NK-92 (cell line): ENCODE measurements around the gene CENPV.
"Not testable (repeated sequence)": the region's sequence is repeated elsewhere in the genome, so short reads cannot be mapped to it uniquely, and the experiment has no call there.

Experiments used
- DNase-seq: peaks from one replicate; lab custom pipeline; 2025; ENCODE audit not compliant: unreplicated experiment; lab: John Stamatoyannopoulos, UW

CENPV gene

DNA sequence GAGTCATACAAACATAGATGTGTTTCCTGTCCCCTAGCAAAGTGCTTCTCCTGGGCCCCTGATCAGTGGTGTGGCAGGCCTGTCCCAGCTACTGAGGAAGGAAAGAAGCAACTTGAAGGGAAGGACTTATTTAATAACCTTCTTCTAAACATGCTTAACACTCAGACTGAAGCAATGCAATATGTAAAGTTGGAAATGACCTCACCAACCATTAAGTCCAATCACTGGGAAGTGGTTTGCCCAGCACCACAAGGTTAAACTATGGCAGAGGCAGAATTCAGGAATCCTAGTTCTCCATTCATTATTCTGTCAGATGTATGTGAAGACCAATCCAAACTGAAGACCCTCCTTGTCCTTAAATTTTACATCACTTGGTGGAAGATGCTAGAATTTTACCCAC, 39.1 kb downstream of the CENPV start:
- no peak for DNase-seq

DNA sequence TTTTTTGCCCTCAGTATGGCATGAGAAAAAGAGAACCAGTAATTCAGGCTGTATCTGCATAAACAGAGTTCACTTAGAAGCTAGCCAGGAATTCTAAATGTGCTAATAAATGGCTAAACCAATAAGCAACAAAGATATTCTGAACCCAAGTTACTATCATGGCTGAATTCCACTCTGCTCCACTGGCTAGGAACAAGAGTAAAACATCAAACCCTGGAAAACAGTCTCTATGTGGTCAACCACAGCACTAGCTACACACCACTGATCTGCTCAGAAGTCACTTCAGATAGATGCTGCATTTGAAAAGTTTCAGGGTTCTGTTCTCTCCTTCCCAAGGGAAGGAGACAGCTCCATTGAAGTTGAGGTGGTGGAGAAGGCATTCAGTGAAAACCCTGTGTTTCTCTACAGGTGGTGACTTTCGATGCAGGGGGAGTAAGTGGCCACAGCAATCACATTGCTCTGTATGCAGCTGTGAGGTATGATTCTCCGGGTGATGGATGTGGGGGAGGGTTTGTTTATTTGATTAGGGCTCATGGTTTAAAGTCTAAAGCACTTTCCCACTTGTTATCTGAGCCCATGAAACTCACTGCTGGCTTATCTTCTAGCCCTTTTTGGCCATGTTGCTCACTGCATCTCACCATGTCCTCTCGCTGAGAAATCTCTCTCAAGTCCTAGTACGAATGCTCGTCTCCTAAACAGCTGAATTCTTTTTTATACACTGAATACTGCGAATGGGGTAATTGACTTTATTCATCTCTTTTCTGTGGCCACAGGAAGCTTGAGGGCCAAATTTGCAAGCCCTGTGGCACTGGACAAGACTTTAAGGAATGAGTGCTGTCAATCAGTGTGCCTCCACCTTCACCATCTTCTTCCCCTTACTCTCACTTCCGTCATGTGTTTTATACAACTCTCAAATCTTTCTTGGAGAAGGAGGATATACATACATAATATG, 39.9 kb downstream of the CENPV start:
- DNase-seq, result no peak

DNA sequence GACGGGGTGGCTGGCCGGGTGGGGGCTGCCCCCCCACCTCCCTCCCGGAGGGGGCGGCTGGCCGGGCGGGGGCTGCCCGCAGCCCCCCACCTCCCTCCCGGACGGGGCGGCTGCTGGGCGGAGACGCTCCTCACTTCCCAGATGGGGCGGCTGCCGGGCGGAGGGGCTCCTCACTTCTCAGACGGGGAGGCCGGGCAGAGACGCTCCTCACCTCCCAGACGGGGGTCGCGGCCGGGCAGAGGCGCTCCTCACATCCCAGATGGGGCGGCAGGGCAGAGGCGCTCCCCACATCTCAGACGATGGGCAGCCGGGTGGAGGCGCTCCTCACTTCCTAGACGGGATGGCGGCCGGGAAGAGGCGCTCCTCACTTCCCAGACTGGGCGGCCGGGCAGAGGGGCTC, 41.2 kb downstream of the CENPV start:
- not testable (repeated sequence) for DNase-seq

DNA sequence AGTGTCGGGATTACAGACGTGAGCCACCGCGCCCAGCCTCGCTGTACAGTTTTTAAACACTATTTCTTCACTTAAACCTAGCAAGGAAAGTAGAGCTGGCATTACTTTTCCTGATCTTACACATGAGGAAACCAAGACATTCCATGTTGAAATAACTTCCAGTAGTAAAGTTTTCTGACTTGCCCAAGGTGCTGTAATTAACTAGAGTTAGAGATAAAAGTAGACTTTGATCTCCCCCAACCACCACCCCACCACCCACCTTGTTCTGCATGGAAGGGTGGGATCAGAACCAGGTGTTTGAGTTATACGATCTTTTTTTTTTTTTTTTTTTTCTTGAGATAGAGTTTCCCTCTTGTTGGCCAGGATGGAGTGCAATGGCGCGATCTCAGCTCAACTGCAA, 47.1 kb downstream of the CENPV start:
- no peak for DNase-seq

DNA sequence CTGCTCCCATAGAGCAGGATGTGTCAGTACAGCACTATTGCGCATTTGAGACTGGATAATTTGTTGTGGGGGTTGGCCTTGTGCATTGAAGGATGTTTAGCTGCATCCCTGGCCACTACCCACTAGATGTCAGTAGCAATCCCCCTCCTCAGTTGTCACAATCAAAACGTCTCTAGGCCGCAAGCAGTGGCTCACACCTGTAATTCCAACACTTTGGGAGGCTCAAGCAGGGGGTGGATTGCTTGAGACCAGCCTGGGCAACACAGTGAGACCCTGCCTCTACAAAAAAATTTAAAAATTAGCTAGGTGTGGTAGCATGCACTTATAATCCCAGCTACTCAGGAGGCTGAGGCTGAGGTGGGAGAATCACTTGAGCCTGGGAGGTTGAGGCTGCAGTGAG, 48.4 kb downstream of the CENPV start:
- no peak for DNase-seq

DNA sequence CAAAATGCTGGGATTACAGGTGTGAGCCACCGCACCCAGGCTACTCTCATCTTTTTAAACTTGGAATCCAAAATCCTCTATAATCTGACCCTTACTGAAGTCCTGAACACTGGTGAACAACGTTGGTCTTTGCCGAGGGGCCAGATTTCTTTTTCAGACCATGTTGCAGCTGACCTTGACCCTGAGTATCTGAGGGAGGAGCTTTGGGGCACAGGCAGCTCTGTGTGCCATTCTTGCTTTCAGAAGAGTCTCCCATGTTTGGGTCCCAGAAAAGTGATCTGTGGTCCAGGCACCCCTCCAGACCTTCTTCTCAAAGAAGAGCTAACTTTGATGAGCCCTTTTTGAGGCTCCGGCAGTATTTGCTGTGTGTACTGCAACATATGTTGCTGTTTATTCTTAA, 50.4 kb downstream of the CENPV start:
- DNase-seq, result no peak

DNA sequence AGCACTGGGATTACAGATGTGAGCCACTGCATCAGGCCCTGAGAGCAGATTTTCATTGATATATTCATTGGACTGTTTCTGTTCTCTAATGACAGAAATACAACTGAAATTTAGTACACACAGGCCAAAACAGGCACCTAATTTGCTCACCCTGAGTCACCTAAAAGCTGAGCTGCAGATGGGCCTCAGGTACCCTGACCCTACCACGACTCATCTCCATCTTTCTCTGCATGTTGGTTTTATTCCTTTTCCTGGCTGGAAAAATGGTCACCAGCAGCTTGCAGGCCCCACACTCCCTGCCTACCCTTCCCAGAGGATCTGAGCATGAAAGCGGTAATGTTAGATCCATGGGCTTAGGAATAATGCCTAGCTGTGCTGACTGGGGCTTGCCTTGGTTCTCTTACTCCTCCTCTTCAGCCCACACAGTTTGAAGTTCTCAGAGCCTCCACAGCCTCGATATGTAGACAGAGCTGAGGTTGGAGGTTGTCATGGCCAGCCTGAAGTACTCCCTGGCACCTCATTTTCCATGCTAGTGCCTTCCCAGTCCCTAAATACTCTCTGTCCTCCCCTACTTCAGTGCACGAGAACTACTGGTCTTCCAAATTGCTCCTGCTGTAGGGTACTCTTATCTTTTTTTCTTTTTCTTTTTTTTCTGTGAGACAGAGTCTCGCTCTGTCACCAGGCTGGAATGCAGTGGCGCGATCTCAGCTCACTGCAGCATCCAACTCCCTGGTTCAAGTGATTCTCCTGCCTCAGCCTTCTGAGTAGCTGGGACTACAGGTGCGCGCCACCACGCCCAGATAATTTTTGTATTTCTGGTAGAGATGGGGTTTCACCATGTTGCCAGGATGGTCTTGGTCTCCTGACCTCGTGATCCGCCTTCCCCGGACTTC, 51.1 kb downstream of the CENPV start:
- DNase-seq, result no peak

DNA sequence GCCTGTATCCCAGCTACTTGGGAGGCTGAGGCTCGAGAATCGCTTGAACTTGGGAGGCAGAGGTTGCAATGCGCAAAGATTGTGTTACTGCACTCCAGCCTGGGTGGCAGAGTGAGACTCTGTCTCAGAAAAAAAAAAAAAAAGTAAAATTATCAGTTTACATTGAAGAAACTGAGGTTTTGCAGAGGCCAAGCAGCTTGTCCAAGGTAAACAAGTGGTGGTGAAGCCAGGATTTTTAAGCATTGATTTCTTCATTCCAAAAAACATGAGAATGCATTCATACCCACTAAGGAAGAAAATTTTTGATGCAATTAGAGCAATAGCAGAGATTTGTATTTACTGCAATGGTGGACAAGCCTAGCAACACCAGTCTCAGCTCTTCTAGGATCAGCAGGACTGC, 52.7 kb downstream of the CENPV start:
- no peak for DNase-seq

DNA sequence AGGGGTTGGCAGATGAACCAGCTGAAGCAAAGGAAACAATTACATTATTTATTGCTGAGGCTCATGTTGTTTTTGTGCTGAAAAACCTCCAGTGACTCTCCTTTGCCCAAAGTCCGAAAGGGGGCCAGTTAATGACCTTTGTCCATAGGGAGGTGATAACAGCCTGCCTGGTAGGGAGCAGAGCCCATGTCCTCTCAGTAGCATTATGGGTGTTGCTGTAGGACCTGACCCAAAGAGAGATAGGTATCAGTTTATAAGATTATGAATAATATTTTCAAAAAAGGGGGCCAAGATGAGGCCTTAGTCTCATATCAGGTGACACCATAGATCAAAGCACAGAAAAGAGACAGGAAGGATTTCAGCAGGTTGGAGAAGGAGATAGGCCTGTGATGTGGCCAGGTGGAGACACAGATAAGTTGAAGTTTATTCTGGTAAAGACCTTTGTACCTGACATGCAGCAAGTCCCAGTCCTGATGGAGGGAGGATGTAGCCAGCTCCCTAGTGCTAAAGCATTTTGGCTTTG, 55.1 kb downstream of the CENPV start:
- DNase-seq, result no peak

DNA sequence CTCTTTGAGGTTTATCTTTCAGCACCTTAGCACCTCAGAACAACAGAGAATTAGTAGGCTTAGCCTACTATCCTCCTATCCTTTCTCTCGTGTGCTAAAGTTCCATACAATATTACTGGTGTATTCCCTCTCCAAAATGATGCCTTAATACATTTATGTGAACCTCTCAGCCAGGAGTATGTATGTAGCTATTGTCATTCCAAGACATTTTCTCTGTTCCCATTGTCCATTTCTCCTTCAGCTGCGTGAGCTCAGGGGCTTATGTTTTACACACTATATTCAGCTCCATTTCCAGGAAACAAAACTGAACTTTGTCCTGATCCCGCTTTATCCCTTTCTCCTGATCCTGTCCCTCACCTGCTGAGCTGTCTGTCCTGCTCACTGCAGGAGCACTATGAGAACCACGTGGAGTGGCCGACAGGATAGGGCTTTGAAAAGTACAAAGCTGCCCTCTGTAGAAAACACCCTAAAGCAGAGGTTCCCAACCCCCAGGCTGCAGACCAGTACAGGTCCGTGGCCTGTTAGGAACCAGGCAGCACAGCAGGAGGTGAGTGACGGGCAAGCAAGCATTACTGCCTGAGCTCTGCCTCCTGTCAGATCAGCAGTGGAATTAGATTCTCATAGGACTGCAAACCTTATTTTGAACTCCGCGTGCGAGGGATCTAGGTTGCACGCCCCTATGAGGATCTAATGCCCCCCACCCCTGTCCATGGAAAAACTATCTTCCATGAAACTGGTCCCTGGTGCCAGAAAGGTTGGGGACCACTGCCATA, 55.7 kb downstream of the CENPV start:
- DNase-seq, result no peak

DNA sequence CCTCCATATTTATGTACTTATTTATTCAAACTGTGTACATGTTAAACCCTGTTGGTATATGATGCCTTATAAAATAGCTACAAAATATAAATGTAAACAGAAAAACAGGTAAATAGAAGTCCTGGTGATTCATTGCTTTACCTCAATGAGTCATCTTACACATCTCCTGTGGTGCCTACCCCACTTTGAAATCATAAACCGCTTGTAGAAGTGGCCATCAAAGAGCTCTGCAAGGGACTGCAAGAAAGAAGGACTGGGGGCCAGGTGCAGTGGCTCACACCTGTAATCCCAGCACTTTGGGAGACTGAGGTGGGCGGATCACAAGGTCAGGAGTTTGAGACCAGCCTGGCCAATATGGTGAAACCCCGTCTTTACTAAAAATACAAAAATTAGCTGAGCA, 57.2 kb downstream of the CENPV start:
- not testable (repeated sequence) for DNase-seq

DNA sequence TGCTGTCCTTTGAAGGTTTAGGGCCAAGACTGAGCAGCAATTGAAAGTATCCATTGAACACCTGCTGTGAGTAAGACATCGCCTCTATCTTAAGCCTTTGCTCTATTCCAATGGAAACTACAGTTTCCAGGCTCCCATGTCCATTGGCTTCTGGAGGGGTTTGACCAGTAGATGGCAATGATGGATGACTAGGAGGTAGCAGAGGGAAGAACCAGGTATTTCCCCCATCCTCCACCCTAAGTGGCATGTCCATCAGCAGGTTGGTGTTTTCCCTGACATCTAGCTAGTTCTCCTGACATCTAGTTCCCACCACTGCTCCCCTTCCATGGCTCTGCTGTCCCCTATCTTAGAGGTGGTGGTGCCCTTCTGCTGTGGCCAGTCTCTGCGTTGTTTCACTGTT, 58.7 kb downstream of the CENPV start:
- no peak for DNase-seq

DNA sequence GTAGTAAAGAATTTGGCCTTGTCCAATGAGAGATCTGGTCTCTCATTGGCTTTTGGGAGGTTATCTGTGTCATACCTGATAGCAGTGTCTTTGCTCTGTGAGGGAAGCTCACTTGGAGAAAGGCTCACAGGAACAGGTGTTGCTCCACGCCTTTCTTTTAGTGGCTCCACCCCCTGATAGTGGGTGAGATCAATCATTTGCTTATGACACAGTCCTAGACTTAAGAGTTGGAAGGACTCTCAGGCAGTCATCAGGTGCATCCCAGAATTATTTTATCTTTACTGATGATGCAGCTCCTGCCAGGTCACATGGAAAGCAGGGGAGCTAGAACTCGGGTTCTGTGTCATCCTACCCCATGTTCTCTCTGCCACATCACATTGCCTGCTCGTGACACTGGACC, 59.3 kb downstream of the CENPV start:
- no peak for DNase-seq
